Testis (tissue), 2 donors: ENCODE measurements around the gene TNRC6A.

Experiments
- POLR2A ChIP-seq: fragments of 450-650 bp; IDR thresholded peaks from one replicate; pipeline ENCODE4 v1.6.1; 2017; ENCODE audit warnings: antibody characterized with exemption, mild to moderate bottlenecking, moderate library complexity
- TF ChIP-seq, protein P1 (sequence below), 3 experiments: fragments of 450-650 bp in 2 of 3; fragments of 200-600 bp in 1 of 3; sonication (generic) in 1 of 3; IDR thresholded peaks; one replicate each; pipeline ENCODE4 v1.5.1; 2016 to 2019; ENCODE audit warnings: antibody characterized with exemption in 3 of 3, mild to moderate bottlenecking in 2 of 3, moderate library complexity in 1 of 3

DNA sequence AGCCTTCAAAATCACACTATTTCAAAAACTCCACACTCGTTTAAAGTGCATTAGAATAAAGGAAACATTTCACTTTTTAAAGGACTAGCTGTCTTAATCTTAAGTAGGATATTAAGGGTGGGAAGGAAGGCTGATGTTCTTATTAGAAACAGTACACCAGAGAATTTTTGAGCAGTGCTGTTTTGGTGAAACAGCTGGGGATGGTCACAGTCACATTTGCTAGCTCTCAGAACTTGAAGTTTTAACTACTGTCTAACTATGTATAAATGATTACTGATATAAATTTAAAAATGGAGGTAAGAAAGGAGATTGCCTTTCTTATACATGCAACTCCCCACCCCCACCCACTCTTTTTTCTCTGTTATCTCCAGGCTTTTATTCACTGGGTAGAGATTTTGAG is 77.8 kb downstream of the TNRC6A start:
- TF ChIP-seq, protein P1, sequence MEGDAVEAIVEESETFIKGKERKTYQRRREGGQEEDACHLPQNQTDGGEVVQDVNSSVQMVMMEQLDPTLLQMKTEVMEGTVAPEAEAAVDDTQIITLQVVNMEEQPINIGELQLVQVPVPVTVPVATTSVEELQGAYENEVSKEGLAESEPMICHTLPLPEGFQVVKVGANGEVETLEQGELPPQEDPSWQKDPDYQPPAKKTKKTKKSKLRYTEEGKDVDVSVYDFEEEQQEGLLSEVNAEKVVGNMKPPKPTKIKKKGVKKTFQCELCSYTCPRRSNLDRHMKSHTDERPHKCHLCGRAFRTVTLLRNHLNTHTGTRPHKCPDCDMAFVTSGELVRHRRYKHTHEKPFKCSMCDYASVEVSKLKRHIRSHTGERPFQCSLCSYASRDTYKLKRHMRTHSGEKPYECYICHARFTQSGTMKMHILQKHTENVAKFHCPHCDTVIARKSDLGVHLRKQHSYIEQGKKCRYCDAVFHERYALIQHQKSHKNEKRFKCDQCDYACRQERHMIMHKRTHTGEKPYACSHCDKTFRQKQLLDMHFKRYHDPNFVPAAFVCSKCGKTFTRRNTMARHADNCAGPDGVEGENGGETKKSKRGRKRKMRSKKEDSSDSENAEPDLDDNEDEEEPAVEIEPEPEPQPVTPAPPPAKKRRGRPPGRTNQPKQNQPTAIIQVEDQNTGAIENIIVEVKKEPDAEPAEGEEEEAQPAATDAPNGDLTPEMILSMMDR (IDR thresholded peaks at IDR 0.05), result no peak
- TF ChIP-seq POLR2A, result no peak
